ENCODE results near the gene SERPINA5.
"Not testable (repeated sequence)": the region's sequence is repeated elsewhere in the genome, so short reads cannot be mapped to it uniquely, and the experiment has no call there.

The SERPINA5 gene

GRCh38 chr14:94573475-94574277, 7.5 kb upstream of the SERPINA5 start:
- Histone ChIP-seq H3K27ac (no peak overlapping the region), H3K27me3 (no peaks in the 10 kb centered on the region), H3K4me1 (ENCODE audit: control insufficient read depth in 1 of 2, insufficient read depth in 1 of 2, low read depth in 1 of 2, low read length in 1 of 2) (no peaks in the 10 kb centered on the region), H3K36me3 (no peaks in the 10 kb centered on the region), H3K4me3 (ENCODE audit: low read depth in 1 of 2, low read length in 1 of 2) (no peak overlapping the region), H3K9me3 (no peaks in the 10 kb centered on the region)
- no peak for TF ChIP-seq CTCF (IDR thresholded peaks at IDR 0.05)

- no peaks in the 10 kb centered on the region for H3K4me1 ChIP-seq (ENCODE audit: control insufficient read depth in 1 of 2, insufficient read depth in 1 of 2, low read depth in 1 of 2, low read length in 1 of 2)
- H3K4me3 ChIP-seq (ENCODE audit: low read depth in 1 of 2, low read length in 1 of 2), result no peak overlapping the region
- no peaks in the 10 kb centered on the region for H3K27me3 ChIP-seq
- no peak for TF ChIP-seq CTCF (IDR thresholded peaks at IDR 0.05)
- H3K9me3 ChIP-seq, result no peaks in the 10 kb centered on the region
- no peak overlapping the region for H3K27ac ChIP-seq
- H3K36me3 ChIP-seq, result no peaks in the 10 kb centered on the region
Observed at GRCh38 chr14:94574336-94574735, 6.9 kb upstream of the SERPINA5 start.

- Histone ChIP-seq H3K36me3 (no peaks in the 10 kb centered on the region), H3K9me3 (no peaks in the 10 kb centered on the region), H3K27ac (no peak overlapping the region), H3K27me3 (peaks cover 4% of the 10 kb centered on the region), H3K4me1 (ENCODE audit: control insufficient read depth in 1 of 2, insufficient read depth in 1 of 2, low read depth in 1 of 2, low read length in 1 of 2) (no peaks in the 10 kb centered on the region), H3K4me3 (ENCODE audit: low read depth in 1 of 2, low read length in 1 of 2) (no peak overlapping the region)
- TF ChIP-seq CTCF (IDR thresholded peaks at IDR 0.05), result no peak
Observed at GRCh38 chr14:94575730-94576585, 5.3 kb upstream of the SERPINA5 start.

GRCh38 chr14:94577472-94577871, 3.8 kb upstream of the SERPINA5 start:
- H3K27me3 ChIP-seq, result peaks cover 12% of the 10 kb centered on the region
- not testable (repeated sequence) for H3K27ac ChIP-seq; H3K9me3 ChIP-seq; H3K4me1 ChIP-seq (ENCODE audit: control insufficient read depth in 1 of 2, insufficient read depth in 1 of 2, low read depth in 1 of 2, low read length in 1 of 2); H3K36me3 ChIP-seq; H3K4me3 ChIP-seq (ENCODE audit: low read depth in 1 of 2, low read length in 1 of 2)

GRCh38 chr14:94578712-94579111, 2.5 kb upstream of the SERPINA5 start:
- no peaks in the 10 kb centered on the region for H3K36me3 ChIP-seq

More at GRCh38 chr14:94578712-94579111, 2.5 kb upstream of the SERPINA5 start:
- no peak for TF ChIP-seq CTCF (IDR thresholded peaks at IDR 0.05)
- Histone ChIP-seq H3K9me3 (no peaks in the 10 kb centered on the region), H3K27ac (no peak overlapping the region), H3K4me3 (ENCODE audit: low read depth in 1 of 2, low read length in 1 of 2) (no peak overlapping the region), H3K27me3 (peaks cover 12% of the 10 kb centered on the region), H3K4me1 (ENCODE audit: control insufficient read depth in 1 of 2, insufficient read depth in 1 of 2, low read depth in 1 of 2, low read length in 1 of 2) (no peaks in the 10 kb centered on the region)

All from neutrophil (primary cell).